KOPT-K1 (cell line): ENCODE data around the gene VAMP3.

Experiments
- H3K27ac ChIP-seq: fragments of 200-600 bp; sonication (generic); 2 replicates; pipeline ENCODE4 v1.5.1; 2016; ENCODE audit warnings: antibody characterized with exemption, mild to moderate bottlenecking, low read depth, low read length; ENCODE audit not compliant: poor library complexity, severe bottlenecking
- H3K36me3 ChIP-seq: fragments of 200-600 bp; sonication (generic); 2 replicates; pipeline ENCODE4 v1.5.1; 2017; ENCODE audit warnings: antibody characterized with exemption, mild to moderate bottlenecking, low read length, moderate library complexity; ENCODE audit not compliant: insufficient read depth
- H3K9me3 ChIP-seq: fragments of 200-600 bp; sonication (generic); 2 replicates; pipeline ENCODE4 v1.5.1; 2017; ENCODE audit warnings: antibody characterized with exemption, low read length, mild to moderate bottlenecking; ENCODE audit not compliant: insufficient read depth, poor library complexity, severe bottlenecking

VAMP3 gene

DNA sequence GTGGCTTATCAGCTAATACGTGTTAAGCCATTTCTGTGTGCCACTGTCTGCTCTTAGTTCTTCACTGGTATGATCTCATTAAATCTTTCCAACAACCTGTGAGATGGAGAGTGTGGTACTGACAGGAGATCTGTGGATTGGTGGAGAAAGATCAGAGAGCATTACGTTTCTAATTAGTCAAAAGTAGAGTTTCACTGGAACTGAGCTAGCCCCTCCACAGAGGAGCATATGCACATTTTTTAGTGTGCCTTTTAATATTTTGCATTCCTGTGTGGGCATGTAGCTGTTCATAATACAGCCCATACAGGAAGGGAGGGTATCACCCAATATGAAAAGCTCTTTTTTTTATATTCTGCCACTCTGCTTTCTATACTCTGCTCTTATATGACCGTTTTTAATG is 50.2 kb downstream of the VAMP3 start:
- Histone ChIP-seq H3K36me3 (no peaks in the 10 kb centered on the region), H3K27ac (no peak overlapping the region), H3K9me3 (no peaks in the 10 kb centered on the region)

GRCh38 chr1:7824701-7825100 is 53.6 kb downstream of the VAMP3 start:
- H3K27ac ChIP-seq = no peak overlapping the region
- no peaks in the 10 kb centered on the region for H3K36me3 ChIP-seq
- H3K9me3 ChIP-seq = no peaks in the 10 kb centered on the region

DNA sequence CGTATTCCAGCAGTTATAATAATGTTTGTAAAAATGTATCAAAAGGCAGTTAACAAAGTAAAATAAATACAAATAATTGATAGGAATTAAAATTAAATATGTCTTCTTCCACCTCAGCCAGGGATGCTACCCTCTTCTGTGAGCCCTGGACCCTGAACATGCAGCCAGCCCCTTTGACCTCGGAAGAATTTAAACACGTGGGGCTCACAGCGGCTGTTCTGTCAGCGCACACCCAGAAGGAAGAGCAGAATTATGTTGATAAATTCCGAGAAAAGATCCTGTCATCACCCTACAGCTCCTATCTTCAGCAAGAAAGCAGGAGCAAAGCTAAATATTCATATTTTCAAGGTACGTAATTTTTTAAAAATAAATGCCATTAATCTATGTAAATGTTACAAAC is 55.3 kb downstream of the VAMP3 start:
- Histone ChIP-seq H3K36me3 (no peaks in the 10 kb centered on the region), H3K27ac (no peak overlapping the region), H3K9me3 (no peaks in the 10 kb centered on the region)

GRCh38 chr1:7827126-7827955 is 56.2 kb downstream of the VAMP3 start:
- Histone ChIP-seq H3K27ac (no peak overlapping the region), H3K36me3 (no peaks in the 10 kb centered on the region), H3K9me3 (no peaks in the 10 kb centered on the region)
